Mammary epithelial cell (primary cell): Measurements from ENCODE around the gene ROBO1.

Experiments
- EZH2 ChIP-seq: IDR thresholded peaks from 2 replicates; pipeline ENCODE4 v1.6.1; 2012; ENCODE audit warnings: low read length, inconsistent platforms, borderline replicate concordance
- TF ChIP-seq, protein P1 (sequence below), 2 donors: IDR thresholded peaks in 1 of 2; conservative IDR thresholded peaks in 1 of 2; 2 replicates each; pipeline ENCODE4 v1.5.1; 2011 to 2012; ENCODE audit warnings: inconsistent platforms in 2 of 2, low read length in 2 of 2, mild to moderate bottlenecking in 2 of 2, control low read depth in 1 of 2, low read depth in 1 of 2; ENCODE audit not compliant: insufficient read depth in 1 of 2; ENCODE audit errors: extremely low read depth in 1 of 2

GRCh38 chr3:79572930-79573329 lies 194.9 kb downstream of the ROBO1 start:
- TF ChIP-seq, protein P1, sequence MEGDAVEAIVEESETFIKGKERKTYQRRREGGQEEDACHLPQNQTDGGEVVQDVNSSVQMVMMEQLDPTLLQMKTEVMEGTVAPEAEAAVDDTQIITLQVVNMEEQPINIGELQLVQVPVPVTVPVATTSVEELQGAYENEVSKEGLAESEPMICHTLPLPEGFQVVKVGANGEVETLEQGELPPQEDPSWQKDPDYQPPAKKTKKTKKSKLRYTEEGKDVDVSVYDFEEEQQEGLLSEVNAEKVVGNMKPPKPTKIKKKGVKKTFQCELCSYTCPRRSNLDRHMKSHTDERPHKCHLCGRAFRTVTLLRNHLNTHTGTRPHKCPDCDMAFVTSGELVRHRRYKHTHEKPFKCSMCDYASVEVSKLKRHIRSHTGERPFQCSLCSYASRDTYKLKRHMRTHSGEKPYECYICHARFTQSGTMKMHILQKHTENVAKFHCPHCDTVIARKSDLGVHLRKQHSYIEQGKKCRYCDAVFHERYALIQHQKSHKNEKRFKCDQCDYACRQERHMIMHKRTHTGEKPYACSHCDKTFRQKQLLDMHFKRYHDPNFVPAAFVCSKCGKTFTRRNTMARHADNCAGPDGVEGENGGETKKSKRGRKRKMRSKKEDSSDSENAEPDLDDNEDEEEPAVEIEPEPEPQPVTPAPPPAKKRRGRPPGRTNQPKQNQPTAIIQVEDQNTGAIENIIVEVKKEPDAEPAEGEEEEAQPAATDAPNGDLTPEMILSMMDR (conservative IDR thresholded peaks at IDR 0.05 in 1 of 2, IDR thresholded peaks at IDR 0.05 in 1 of 2; ENCODE audit: extremely low read depth in 1 of 2, insufficient read depth in 1 of 2, low read depth in 1 of 2, low read length in 2 of 2): no peak
- TF ChIP-seq EZH2: no peak
